ENCODE data around the gene SLC1A1.

Gene SLC1A1

GRCh38 chr9:4592295-4592694, 102.0 kb downstream of the SLC1A1 start:
- no peak for TF ChIP-seq RAD21 (IDR thresholded peaks at IDR 0.05; ENCODE audit: low read depth)
- no peak for TF ChIP-seq CEBPB (IDR thresholded peaks at IDR 0.05)
- no peak for TF ChIP-seq TAF1 (IDR thresholded peaks at IDR 0.05; ENCODE audit: low read depth)

- TF ChIP-seq EGR1 (IDR thresholded peaks at IDR 0.05): no peak
- TF ChIP-seq ZBTB7A (IDR thresholded peaks at IDR 0.05; ENCODE audit: low read depth): no peak
- no peak for TF ChIP-seq CEBPB (IDR thresholded peaks at IDR 0.05)
- no peak for TF ChIP-seq TAF1 (IDR thresholded peaks at IDR 0.05; ENCODE audit: low read depth)
- no peak for TF ChIP-seq TCF12 (IDR thresholded peaks at IDR 0.05; ENCODE audit: low read depth)
- no peak for TF ChIP-seq TEAD4 (IDR thresholded peaks at IDR 0.05)
- no peak for TF ChIP-seq RAD21 (IDR thresholded peaks at IDR 0.05; ENCODE audit: low read depth)
- no peak for TF ChIP-seq CREB1 (IDR thresholded peaks at IDR 0.05; ENCODE audit: low read depth)
- TF ChIP-seq YY1 (IDR thresholded peaks at IDR 0.05; ENCODE audit: low read depth): no peak
- no peak for TF ChIP-seq NFIC (IDR thresholded peaks at IDR 0.05)
- TF ChIP-seq MAX (IDR thresholded peaks at IDR 0.05): no peak
- TF ChIP-seq USF1 (IDR thresholded peaks at IDR 0.05): no peak
- TF ChIP-seq FOXM1 (IDR thresholded peaks at IDR 0.05; ENCODE audit: borderline replicate concordance, low read depth): no peak
- no peak for TF ChIP-seq EP300 (IDR thresholded peaks at IDR 0.05; ENCODE audit: borderline replicate concordance)
These were observed 102.6 kb downstream of the SLC1A1 start for GRCh38 chr9:4592886-4593285.

GRCh38 chr9:4594545-4594944, 104.3 kb downstream of the SLC1A1 start:
- TF ChIP-seq REST (IDR thresholded peaks at IDR 0.05; ENCODE audit: low read depth) (no peak), RAD21 (IDR thresholded peaks at IDR 0.05; ENCODE audit: low read depth) (no peak), FOXM1 (IDR thresholded peaks at IDR 0.05; ENCODE audit: borderline replicate concordance, low read depth) (no peak), CEBPB (IDR thresholded peaks at IDR 0.05) (no peak), MAX (IDR thresholded peaks at IDR 0.05) (no peak), TAF1 (IDR thresholded peaks at IDR 0.05; ENCODE audit: low read depth) (no peak), YY1 (IDR thresholded peaks at IDR 0.05; ENCODE audit: low read depth) (no peak), EP300 (IDR thresholded peaks at IDR 0.05; ENCODE audit: borderline replicate concordance) (no peak), CREB1 (IDR thresholded peaks at IDR 0.05; ENCODE audit: low read depth) (no peak), NFIC (IDR thresholded peaks at IDR 0.05) (no peak), ZBTB7A (IDR thresholded peaks at IDR 0.05; ENCODE audit: low read depth) (no peak), TCF12 (IDR thresholded peaks at IDR 0.05; ENCODE audit: low read depth) (no peak), TEAD4 (IDR thresholded peaks at IDR 0.05) (no peak), EGR1 (IDR thresholded peaks at IDR 0.05) (no peak), USF1 (IDR thresholded peaks at IDR 0.05) (no peak)

- TF ChIP-seq CREB1 (IDR thresholded peaks at IDR 0.05; ENCODE audit: low read depth) (no peak), EGR1 (IDR thresholded peaks at IDR 0.05) (no peak), YY1 (IDR thresholded peaks at IDR 0.05; ENCODE audit: low read depth) (no peak), REST (IDR thresholded peaks at IDR 0.05; ENCODE audit: low read depth) (no peak), CEBPB (IDR thresholded peaks at IDR 0.05) (no peak), TCF12 (IDR thresholded peaks at IDR 0.05; ENCODE audit: low read depth) (no peak), MAX (IDR thresholded peaks at IDR 0.05) (no peak), TEAD4 (IDR thresholded peaks at IDR 0.05) (no peak), ZBTB7A (IDR thresholded peaks at IDR 0.05; ENCODE audit: low read depth) (no peak), TAF1 (IDR thresholded peaks at IDR 0.05; ENCODE audit: low read depth) (no peak), EP300 (IDR thresholded peaks at IDR 0.05; ENCODE audit: borderline replicate concordance) (no peak), NFIC (IDR thresholded peaks at IDR 0.05) (no peak), FOXM1 (IDR thresholded peaks at IDR 0.05; ENCODE audit: borderline replicate concordance, low read depth) (no peak), RAD21 (IDR thresholded peaks at IDR 0.05; ENCODE audit: low read depth) (no peak), USF1 (IDR thresholded peaks at IDR 0.05) (no peak)
These were observed 104.7 kb downstream of the SLC1A1 start for GRCh38 chr9:4594994-4595393.

- TF ChIP-seq TCF12 (IDR thresholded peaks at IDR 0.05; ENCODE audit: low read depth) (no peak), REST (IDR thresholded peaks at IDR 0.05; ENCODE audit: low read depth) (no peak), TAF1 (IDR thresholded peaks at IDR 0.05; ENCODE audit: low read depth) (no peak), CREB1 (IDR thresholded peaks at IDR 0.05; ENCODE audit: low read depth) (no peak)
These were observed 106.1 kb downstream of the SLC1A1 start for GRCh38 chr9:4596165-4596922.

Measured in Ishikawa (cell line).